NT2/D1 (cell line): ENCODE measurements around the gene ARMH2.

Source experiments
- DNase-seq: peaks from one replicate; pipeline ENCODE4 v3.0.0-alpha.2; 2011; ENCODE audit warnings: low read depth, low spot score
- H3K27me3 ChIP-seq: 2 replicates; pipeline ENCODE4 v1.6.0; 2011; ENCODE audit warnings: mild to moderate bottlenecking; ENCODE audit not compliant: insufficient read length, insufficient read depth
- H3K36me3 ChIP-seq: 2 replicates; pipeline ENCODE4 v1.6.1; 2011; ENCODE audit warnings: mild to moderate bottlenecking, low read length, mixed read lengths; ENCODE audit not compliant: insufficient read depth, insufficient read length
- H3K4me1 ChIP-seq: 2 replicates; pipeline ENCODE4 v1.5.1; 2011; ENCODE audit not compliant: insufficient read depth, insufficient read length
- H3K4me3 ChIP-seq: 2 replicates; pipeline ENCODE4 v1.5.1; 2011; ENCODE audit warnings: low read depth; ENCODE audit not compliant: insufficient read length
- H3K9ac ChIP-seq: 2 replicates; pipeline ENCODE4 v1.6.0; 2011; ENCODE audit warnings: low read depth; ENCODE audit not compliant: insufficient read length
- H3K9me3 ChIP-seq: 2 replicates; pipeline ENCODE4 v1.5.1; 2011; ENCODE audit warnings: mild to moderate bottlenecking, low read length; ENCODE audit not compliant: insufficient read depth
- SUZ12 ChIP-seq: IDR thresholded peaks from 2 replicates; pipeline ENCODE4 v1.6.1; 2011; ENCODE audit not compliant: insufficient read length, insufficient read depth; ENCODE audit errors: extremely low read depth
- YY1 ChIP-seq: IDR thresholded peaks from 2 replicates; pipeline ENCODE4 v1.6.1; 2011; ENCODE audit not compliant: insufficient read length, insufficient read depth
- ZNF274 ChIP-seq: IDR thresholded peaks from 2 replicates; pipeline ENCODE4 v1.6.1; 2011; ENCODE audit warnings: mild to moderate bottlenecking, low read depth, low read length

The ARMH2 gene

GRCh38 chr6:24827162-24827561 is 28.4 kb upstream of the ARMH2 start:
- Histone ChIP-seq H3K27me3 (no peaks in the 10 kb centered on the region), H3K9me3 (no peaks in the 10 kb centered on the region), H3K4me3 (no peak overlapping the region), H3K4me1 (no peaks in the 10 kb centered on the region), H3K9ac (no peak overlapping the region), H3K36me3 (no peaks in the 10 kb centered on the region)
- no peak for TF ChIP-seq ZNF274
- TF ChIP-seq SUZ12 = no peak
- TF ChIP-seq YY1 = no peak
- DNase-seq = no peak

DNA sequence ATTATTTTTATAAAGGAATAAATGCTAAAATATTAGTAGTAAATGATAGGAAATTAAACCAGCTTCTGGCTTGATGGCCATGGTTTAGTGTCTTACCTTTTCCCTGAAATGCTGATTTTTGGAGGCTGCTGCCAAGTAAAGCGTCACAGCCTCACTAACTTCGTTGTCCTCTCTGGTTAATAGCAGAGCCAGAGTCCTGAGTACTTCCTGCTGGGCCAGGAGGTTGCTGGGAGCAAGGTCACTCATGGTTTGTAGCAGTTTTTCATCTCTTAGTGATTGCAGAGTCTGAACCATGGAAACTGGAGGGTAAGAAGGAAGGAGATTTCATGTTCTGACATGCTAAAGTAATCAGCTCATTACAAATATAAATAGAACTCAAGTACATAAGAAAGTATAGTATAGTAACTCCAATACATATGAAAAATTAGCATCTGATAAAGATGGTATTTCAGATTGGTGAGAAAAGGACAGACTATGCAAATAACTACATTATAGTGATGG is 26.5 kb upstream of the ARMH2 start:
- Histone ChIP-seq H3K4me1 (no peaks in the 10 kb centered on the region), H3K9me3 (no peaks in the 10 kb centered on the region), H3K9ac (no peak overlapping the region), H3K4me3 (no peak overlapping the region), H3K27me3 (no peaks in the 10 kb centered on the region), H3K36me3 (no peaks in the 10 kb centered on the region)
- DNase-seq = no peak
- TF ChIP-seq YY1 = no peak
- no peak for TF ChIP-seq SUZ12
- no peak for TF ChIP-seq ZNF274

GRCh38 chr6:24824142-24824938 is 25.6 kb upstream of the ARMH2 start:
- Histone ChIP-seq H3K4me3 (no peak overlapping the region), H3K27me3 (no peaks in the 10 kb centered on the region), H3K9ac (no peak overlapping the region), H3K36me3 (no peaks in the 10 kb centered on the region), H3K9me3 (no peaks in the 10 kb centered on the region), H3K4me1 (no peaks in the 10 kb centered on the region)
- no peak for DNase-seq
- no peak for TF ChIP-seq YY1
- TF ChIP-seq ZNF274 = no peak
- no peak for TF ChIP-seq SUZ12

DNA sequence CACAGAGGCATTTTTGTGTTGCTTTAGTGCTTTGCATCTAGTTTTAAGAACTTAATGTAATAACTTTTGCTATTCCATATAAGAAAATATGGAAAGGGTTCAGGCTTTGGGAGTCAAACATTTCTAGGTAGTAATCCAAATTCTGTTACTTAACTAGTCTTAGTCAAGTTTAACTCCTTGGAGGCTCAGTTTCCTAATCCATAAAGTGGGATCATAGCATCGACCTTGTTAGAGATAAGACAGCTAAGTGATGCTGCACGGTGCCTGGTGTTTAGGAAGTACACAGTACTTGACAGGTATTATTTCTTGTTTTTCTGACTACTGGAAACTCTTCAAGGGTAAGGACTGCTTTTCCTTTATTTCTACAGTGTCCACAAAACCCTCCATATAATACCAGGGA is 24.5 kb upstream of the ARMH2 start:
- H3K9me3 ChIP-seq = no peaks in the 10 kb centered on the region
- H3K4me3 ChIP-seq = no peak overlapping the region
- TF ChIP-seq YY1 (no peak), ZNF274 (no peak), SUZ12 (no peak)
- no peak for DNase-seq
- no peaks in the 10 kb centered on the region for H3K27me3 ChIP-seq
- H3K36me3 ChIP-seq = no peaks in the 10 kb centered on the region
- H3K4me1 ChIP-seq = no peaks in the 10 kb centered on the region
- H3K9ac ChIP-seq = no peak overlapping the region

- no peaks in the 10 kb centered on the region for H3K4me1 ChIP-seq
- no peaks in the 10 kb centered on the region for H3K36me3 ChIP-seq
Measured at GRCh38 chr6:24822696-24823095, 24.0 kb upstream of the ARMH2 start.

DNA sequence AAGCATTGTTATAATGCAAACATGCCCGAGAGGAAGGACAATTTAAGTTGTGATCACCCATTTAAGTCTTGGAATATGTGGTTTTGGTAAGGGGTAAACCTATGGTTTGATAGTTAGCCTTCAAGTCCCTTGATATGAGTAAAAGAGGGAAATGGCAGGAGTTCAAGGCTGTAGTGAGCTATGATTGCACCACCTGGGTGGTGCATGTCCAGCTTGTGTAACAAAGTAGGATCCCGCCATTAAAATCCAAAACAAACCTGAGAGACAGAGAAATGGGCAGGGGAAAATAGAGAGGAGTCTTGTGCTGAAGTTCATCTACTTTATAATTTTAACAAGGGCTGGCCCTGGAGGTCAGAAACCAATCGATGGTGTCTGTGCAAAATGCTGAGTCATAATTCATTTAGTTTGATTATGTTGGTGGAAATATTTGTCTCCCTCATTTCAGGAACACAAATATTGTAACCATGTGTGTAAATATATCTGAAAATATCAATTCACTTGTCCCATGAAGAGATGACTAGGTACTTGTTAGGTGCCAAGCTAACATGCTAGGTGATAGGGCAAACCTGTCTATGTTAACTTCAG is 23.2 kb upstream of the ARMH2 start:
- Histone ChIP-seq H3K36me3 (no peaks in the 10 kb centered on the region), H3K4me1 (no peaks in the 10 kb centered on the region), H3K9ac (no peak overlapping the region), H3K27me3 (no peaks in the 10 kb centered on the region), H3K9me3 (no peaks in the 10 kb centered on the region), H3K4me3 (no peak overlapping the region)
- DNase-seq = no peak
- no peak for TF ChIP-seq ZNF274

More at GRCh38 chr6:24822696-24823095, 24.0 kb upstream of the ARMH2 start:
- no peak for TF ChIP-seq ZNF274
- no peak for TF ChIP-seq SUZ12
- no peak for TF ChIP-seq YY1
- Histone ChIP-seq H3K27me3 (no peaks in the 10 kb centered on the region), H3K9me3 (no peaks in the 10 kb centered on the region), H3K4me3 (no peak overlapping the region), H3K9ac (no peak overlapping the region)
- no peak for DNase-seq

DNA sequence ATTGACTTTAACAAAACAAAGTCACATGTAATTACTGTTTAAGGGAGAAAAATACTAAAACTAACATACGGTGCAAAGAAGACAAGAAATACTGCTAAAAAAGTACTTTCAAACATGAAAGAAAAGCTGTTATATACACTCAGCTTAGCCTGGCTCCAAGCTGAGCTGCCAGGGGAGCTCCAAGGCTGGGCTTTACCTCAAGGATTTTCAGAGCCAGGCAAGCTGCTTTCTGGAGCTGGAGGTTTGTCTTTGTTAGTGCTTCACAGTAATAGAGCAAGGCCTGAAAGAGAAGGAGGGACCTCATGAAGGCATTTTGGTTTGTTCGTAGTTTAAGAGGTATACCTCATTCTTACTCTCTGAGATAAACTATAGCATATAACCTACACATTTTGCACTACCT is 19.6 kb upstream of the ARMH2 start:
- Histone ChIP-seq H3K4me3 (no peak overlapping the region), H3K27me3 (no peaks in the 10 kb centered on the region), H3K4me1 (no peaks in the 10 kb centered on the region), H3K9me3 (no peaks in the 10 kb centered on the region), H3K36me3 (no peaks in the 10 kb centered on the region), H3K9ac (no peak overlapping the region)
- no peak for DNase-seq
- no peak for TF ChIP-seq YY1
- TF ChIP-seq ZNF274 = no peak
- no peak for TF ChIP-seq SUZ12
